Activated CD4-positive, alpha-beta T cell treated with anti-CD3 and anti-CD28 coated beads, Interleukin-2, amount 50 U/mL, for 1 hour (primary cell): Measurements from ENCODE around the gene RNASE1.
"Not testable (repeated sequence)": the region's sequence is repeated elsewhere in the genome, so short reads cannot be mapped to it uniquely, and the experiment has no call there.

Experiments used
- DNase-seq: peaks from one replicate; pipeline ENCODE4 v3.0.0-alpha.2; 2020

The RNASE1 gene

DNA sequence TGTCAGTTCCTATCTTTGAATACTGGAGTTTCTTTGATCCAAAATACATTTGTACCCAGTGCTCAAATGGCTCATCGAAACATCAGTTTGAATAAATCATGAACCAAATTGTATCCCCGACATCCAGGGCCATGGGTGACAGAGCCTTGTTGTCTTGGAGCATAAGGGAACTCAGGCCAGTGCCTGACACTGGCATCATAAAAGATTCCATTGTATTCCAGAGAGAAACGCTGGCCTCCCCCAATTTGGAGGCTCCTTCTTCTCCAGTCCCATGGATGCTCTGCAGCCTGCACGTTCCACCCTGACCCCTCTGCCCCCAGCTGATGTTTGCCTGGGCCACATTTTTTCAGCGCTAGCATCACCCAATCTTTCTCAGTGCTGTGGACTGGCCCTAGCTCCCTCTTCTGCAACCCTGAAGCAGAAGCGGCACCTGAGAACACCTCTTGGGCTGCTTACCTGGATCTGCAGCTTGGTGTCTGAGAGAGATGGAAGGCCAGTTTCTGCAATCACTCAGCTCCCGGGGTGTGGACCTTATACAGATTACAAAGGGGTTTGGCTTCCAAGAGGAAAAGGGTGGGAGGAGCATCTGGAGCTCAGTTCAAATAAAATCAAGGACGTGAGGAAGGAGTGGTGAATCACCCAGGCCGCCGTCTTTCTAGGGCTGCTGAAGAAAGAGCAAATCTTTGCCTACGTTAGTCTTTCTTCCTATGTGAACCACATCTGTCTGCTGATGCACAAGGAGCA is at the start of gene RNASE1:
RNASE1 (minus strand) TSS at position 504 of the 744 bp plus-strand sequence. CDS start 776 bp downstream, outside the sequence.
- DNase-seq: no peak

GRCh38 chr14:20848955-20849570 is 46.4 kb upstream of the RNASE1 start:
- DNase-seq: no peak

- no peak for DNase-seq
Observed at GRCh38 chr14:20848316-20848954, 45.8 kb upstream of the RNASE1 start.

DNA sequence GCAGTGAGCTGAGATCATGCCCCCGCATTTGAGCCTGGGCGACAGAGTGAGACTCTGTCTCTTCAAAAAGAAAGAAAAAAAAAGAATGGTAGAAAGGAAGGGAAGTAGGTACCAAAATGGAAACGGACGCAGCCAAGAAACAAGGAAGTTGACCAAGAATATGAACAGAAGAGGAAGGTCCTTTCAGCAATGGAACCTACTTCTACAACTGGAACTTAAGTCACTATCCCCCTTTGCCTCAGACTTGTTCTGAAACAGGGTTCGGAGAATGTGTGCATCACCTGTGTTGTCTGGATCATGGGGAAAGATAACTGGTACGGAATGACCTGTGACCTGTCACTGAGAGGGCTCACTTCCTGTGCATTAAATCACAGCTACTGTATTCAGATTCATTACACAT is 43.9 kb upstream of the RNASE1 start:
- DNase-seq: no peak

DNA sequence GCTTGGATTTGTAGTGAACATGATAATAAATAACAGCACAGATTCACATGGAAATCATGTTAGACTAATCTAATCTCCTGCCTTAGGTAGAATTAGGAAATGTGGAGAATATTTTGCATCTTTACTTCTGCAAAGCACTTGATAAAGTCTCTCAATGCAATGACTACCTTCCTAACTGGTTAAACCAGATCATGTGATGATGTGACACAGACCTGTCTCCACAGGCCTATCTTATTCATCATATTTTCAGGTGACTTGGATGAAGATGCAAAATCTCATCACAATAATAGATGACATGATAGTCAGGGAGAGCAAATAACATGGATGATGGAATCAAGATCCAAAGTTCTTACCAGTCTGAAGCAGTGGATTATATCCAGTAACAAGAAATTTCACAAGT is 38.5 kb upstream of the RNASE1 start:
- no peak for DNase-seq

DNA sequence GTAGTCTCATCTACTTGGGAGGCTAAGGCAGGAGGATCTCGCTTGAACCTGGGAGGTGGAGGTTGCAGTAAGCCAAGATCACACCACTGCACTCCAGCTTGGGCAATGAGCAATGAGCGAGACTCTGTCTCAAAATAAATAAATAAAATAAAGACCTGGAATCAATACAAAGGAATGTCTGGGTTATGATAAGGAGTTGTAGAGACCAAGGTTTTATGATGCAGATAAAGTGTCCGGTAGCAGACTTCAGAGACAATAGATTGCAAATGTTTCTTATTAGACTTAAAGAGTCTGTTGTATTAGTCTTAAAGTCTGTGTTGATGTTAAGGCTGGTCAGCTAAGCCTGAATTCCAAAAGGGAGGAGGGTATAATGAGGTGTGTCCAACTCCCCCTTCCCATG is 35.2 kb upstream of the RNASE1 start:
- no peak for DNase-seq

DNA sequence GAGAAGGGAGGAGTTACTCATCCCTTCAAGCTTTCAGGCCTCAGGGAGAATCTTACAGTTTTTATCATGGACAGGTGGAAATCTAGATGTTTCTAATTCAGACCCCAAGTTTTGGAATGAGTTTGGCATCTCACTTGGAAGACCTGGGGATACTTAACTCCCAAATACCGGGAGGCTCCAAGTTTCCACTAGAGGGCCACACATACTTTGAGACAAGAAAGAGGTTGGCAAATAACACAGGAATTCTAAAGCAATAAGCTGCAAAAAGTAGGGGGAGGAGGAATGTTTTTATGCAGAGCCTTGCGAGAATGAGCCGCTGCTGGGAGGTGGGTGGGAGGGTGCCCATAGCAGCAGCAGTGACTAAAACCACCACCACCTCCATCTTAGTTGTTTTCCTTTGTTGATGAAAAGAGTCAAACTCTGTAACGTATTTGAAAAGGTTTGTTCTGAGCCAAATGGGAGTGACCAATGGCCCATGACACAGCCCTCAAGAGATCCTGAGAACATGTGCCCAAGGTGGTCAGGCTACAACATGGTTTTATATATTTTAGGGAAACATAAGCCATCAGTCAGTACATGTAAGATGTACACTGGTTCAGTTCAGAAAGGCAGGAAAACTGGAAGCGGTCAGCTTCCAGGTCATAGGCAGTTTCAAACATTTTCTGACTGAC is 34.2 kb upstream of the RNASE1 start:
- DNase-seq: no peak

- DNase-seq: no peak
Observed at GRCh38 chr14:20834899-20835298, 32.3 kb upstream of the RNASE1 start.

DNA sequence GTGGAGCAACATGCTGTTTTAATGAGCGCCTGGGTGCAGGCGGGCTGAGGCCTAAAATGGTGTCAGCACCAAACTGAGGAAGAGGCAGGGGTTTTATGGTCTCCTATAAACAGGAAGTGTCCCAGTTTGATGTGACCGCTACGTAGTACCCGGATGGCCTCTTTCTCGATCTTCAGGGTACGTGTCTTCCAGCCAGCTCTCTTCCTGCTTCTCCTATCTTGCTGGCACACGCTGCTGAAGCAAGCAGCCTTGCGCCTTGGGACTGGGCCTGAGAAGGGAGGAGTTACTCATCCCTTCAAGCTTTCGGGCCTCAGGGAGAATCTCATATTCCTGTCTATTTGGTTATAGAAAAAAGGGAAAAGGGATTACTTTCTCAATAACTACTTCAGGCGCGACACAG is 28.2 kb upstream of the RNASE1 start:
- DNase-seq: no peak

DNA sequence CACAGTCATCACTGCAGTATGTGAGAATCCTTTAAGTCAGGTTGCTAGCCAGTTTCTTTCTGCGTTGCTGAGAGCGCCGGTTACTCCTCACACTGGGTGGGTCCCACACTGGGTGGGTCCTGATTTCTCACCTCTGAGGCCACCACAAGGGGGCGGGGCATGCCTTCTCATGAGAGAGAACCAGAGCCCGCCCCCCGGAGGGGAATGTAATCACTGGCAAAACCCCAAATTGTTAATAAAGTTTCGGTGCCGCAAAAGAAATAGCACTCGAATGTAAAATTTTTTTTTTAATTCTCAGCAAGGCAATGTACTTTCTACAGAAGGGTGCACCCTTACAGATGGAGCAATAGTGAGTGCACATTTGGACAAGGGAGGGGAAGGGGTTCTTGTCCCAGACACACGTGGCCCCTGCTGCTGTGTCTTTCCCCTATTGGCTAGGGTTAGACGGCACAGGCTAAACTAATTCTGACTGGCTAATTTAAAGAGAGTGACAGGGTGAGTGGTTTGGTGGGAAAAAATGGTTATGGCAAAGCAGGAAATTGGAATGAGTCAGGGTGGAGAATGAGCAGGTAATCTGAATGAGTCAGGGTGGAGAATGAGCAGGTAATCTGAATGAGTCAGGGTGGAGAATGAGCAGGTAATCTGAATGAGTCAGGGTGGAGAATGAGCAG is 25.5 kb upstream of the RNASE1 start:
- DNase-seq: not testable (repeated sequence)

- DNase-seq: no peak
Observed at GRCh38 chr14:20827326-20827725, 24.7 kb upstream of the RNASE1 start.

DNA sequence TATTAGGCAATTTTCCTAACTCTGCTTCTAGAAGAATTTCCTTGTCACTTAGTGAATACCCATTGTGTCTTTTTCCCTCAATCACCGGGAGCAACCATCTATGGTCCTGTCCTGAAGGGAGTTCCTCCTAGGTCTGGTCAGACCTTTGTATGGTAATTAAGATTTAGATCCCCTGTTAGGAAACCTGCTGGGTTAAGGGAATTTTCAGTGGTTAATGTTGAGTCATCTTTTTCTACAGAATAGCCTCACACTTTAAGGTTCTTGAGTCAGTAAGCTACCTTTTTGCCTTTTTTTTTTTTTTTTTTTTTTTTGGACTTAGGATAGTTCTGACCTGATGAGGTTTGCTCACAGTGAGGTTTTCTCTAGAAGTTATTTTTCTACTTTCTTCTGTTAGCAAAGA is 24.0 kb upstream of the RNASE1 start:
- DNase-seq: not testable (repeated sequence)

- DNase-seq: no peak
Observed at GRCh38 chr14:20823859-20824258, 21.2 kb upstream of the RNASE1 start.

- DNase-seq: not testable (repeated sequence)
Observed at GRCh38 chr14:20821521-20822108, 19.0 kb upstream of the RNASE1 start.

- DNase-seq: no peak
Observed at GRCh38 chr14:20820063-20820904, 17.6 kb upstream of the RNASE1 start.

GRCh38 chr14:20818861-20819260 is 16.2 kb upstream of the RNASE1 start:
- DNase-seq: no peak

DNA sequence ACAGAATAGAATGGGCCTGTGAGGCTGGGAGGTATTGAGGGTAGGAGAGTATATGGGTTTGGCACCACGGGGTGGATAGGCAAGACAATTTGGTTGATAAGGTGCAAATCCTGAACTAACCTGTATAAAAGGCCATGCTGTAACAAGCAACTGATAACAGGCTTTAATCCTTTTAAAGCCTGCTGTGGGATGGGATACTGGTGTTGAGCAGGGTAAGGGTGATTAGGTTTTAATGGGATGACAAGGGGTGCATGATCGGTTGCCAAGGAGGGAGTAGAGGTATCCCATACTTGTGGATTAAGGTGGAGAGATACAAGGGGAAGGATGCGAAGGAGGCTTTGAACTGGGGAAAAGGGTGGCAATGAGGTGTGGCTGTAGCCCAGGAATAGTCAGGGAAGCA is 13.3 kb upstream of the RNASE1 start:
- not testable (repeated sequence) for DNase-seq

DNA sequence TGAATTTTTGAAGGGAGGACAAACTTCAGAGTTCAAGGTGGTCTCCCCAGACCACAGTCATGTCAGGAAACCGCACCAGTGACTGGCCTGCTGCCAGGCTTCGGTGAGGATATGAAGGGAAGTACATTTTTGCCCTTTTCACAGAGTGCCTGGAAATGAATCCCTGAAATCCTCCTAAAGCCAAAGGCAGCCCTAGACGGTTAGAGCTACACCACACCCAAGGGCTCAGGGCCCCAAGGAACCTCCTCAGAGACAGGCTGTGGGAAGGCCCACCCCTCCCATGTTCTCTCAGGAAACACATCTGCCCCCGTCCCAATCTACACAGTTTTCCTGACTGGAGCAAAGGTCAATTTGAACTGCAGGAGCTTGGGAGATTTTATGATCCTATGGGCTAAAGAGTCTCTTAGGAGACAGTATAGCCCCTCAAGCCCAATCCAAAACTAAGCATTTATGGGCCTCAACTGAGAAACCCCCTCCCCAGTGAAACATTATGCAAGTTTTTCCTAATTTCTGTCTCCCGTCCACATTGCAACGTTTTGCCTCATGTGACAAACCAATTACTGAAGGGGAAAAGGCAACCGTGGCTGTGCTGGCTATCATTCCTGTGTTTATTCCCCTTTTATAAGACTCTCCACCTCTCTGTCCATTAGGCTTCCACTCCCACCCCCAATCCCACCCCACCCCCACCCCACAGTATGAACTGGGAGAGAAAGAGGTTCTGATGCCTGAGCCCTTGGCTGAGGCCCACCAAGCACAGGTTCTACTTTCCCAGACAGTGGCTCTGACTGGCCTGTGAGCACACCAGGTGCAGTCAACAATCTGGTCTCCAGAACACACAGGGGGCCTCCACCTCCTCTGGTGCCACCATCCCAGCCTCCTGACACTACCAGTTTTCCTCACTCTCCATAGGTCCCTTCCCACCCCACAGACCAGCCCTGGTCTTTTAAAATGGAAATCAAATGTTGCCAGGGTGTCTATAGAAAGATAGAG is 9.6 kb upstream of the RNASE1 start:
- no peak for DNase-seq

- DNase-seq: no peak
Observed at GRCh38 chr14:20809917-20810316, 7.3 kb upstream of the RNASE1 start.

DNA sequence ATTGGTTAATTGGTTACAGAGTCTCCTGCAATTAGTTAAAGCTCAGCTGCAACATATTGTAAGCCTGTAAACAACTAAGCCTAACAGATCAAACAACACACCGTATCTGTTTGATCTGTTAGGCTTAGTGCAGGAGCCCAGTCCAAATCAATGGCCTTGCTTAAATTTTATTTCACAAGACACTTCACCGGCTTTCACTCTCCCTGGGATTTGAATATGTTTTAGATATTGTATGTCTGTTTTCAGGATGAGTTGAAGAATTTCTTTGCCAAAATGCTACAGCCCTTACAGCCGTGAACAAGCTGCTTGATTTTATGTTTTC is 5.5 kb upstream of the RNASE1 start:
- DNase-seq: no peak
